ENCODE measurements around the gene SCART1.
"Not testable (repeated sequence)": the region's sequence is repeated elsewhere in the genome, so short reads cannot be mapped to it uniquely, and the experiment has no call there.

- not testable (repeated sequence) for TF ChIP-seq EZH2 (IDR thresholded peaks at IDR 0.05; ENCODE audit: insufficient read depth, poor library complexity, severe bottlenecking); EZH2phosphoT487 (IDR thresholded peaks at IDR 0.05; ENCODE audit: insufficient read depth, low read depth)
Measured at GRCh38 chr10:133424102-133424501, 29.6 kb upstream of the SCART1 start.
